MCF 10A (cell line): ENCODE measurements around the gene ATP12A. TPM values are rescaled to one million over a fixed set of nuclear protein-coding genes. Genes with fewer than 3 reads are reported as not detected.

Source experiments
- BruUV-seq: library from RNA; stranded (reverse); fragments of 400-500 nt; replicated peaks from 2 replicates; lab custom pipeline; 2021; lab: Mats Ljungman, UMichigan
- CTCF ChIA-PET: fragments of 300-600 bp; sonication (Branson Sonifier 250); formaldehyde crosslinking; extraction: SDS; loops from one replicate; lab custom pipeline; 2021; ENCODE audit warnings: antibody characterized with exemption, inconsistent platforms; lab: Yijun Ruan, JAX
- POLR2A ChIA-PET: fragments of 300-600, 350-650 bp; sonication (Branson Sonifier 250); formaldehyde crosslinking; extraction: SDS; loops from one replicate; lab custom pipeline; 2020; ENCODE audit warnings: antibody characterized with exemption, inconsistent platforms; lab: Yijun Ruan, JAX
- DNase-seq: peaks from one replicate; pipeline ENCODE4 v3.0.0-alpha.2; 2018; ENCODE audit not compliant: unreplicated experiment
- H3K27ac Mint-ChIP-seq: one replicate; pipeline ENCODE4 v1.8.0; 2022; ENCODE audit warnings: mild to moderate bottlenecking, low read depth, mixed read lengths; ENCODE audit not compliant: unreplicated experiment
- H3K27me3 Mint-ChIP-seq: one replicate; pipeline ENCODE4 v1.8.0; 2022; ENCODE audit warnings: mixed read lengths; ENCODE audit not compliant: insufficient read depth, unreplicated experiment
- H3K36me3 Mint-ChIP-seq: one replicate; pipeline ENCODE4 v1.8.0; 2022; ENCODE audit warnings: mild to moderate bottlenecking, moderate library complexity, mixed read lengths; ENCODE audit not compliant: insufficient read depth, unreplicated experiment
- H3K4me1 Mint-ChIP-seq: one replicate; pipeline ENCODE4 v1.8.0; 2022; ENCODE audit warnings: mixed read lengths; ENCODE audit not compliant: insufficient read depth, unreplicated experiment
- H3K4me3 Mint-ChIP-seq: one replicate; pipeline ENCODE4 v1.8.0; 2022; ENCODE audit warnings: mild to moderate bottlenecking, moderate library complexity, mixed read lengths; ENCODE audit not compliant: unreplicated experiment
- H3K9me3 Mint-ChIP-seq: one replicate; pipeline ENCODE4 v1.8.0; 2022; ENCODE audit warnings: mixed read lengths; ENCODE audit not compliant: unreplicated experiment
- CTCF ChIP-seq: fragments of 200-600 bp; IDR thresholded peaks from one replicate; pipeline ENCODE4 v1.8.0; 2022; ENCODE audit warnings: antibody characterized with exemption, mild to moderate bottlenecking; ENCODE audit not compliant: unreplicated experiment
- intact Hi-C: fragments of 100-400 bp; cut with micrococcal nuclease; formaldehyde crosslinking; loops from 2 replicates; pipeline ENCODE4 v1.14.1; 2022
- total RNA-seq: library from RNA; stranded (reverse); gene quantifications from 2 replicates; pipeline ENCODE4 v1.2.3, GENCODE V29; 2022

The ATP12A gene
- total RNA-seq, 1 experiment from 2014 or later, result not detected

- ChIA-PET POLR2A (no interaction called here), CTCF (interaction anchor here (1.0 to 1.6 kb wide), 2 partner anchors 21 to 52 kb away, joined by 3 to 4 read pairs; no protein-coding TSS in a partner anchor)
- Mint-ChIP-seq H3K27ac (no peak overlapping the region), H3K9me3 (peaks cover 9% of the 10 kb centered on the region), H3K4me1 (no peaks in the 10 kb centered on the region), H3K4me3 (no peak overlapping the region), H3K27me3 (no peaks in the 10 kb centered on the region), H3K36me3 (no peaks in the 10 kb centered on the region)
- DNase-seq, result no peak
- no peak for TF ChIP-seq CTCF
- intact Hi-C loops, result no loop called here
- no TSS peak for BruUV-seq
These were observed 54.7 kb downstream of the ATP12A start for GRCh38 chr13:24734950-24735349.

DNA sequence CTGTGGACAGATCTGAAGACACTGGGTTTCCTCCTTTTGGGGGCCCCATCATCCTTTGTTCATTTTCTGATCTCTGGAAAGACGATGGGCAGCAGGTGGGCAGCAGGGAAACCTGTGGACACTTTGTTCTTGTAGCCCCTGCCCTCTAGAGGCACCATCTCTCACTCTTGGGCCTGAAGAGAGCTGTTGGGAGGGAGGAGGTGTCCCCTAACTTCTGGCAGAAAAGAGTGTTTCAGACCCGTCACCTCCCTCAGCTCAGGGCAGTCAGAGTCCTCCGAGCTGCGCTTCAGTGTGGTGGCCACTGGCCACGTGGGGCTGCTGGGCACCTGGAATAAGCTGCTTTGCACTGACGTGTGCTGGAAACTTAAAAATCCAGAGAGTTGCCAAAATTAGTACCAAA is 56.8 kb downstream of the ATP12A start:
- Mint-ChIP-seq H3K36me3 (no peaks in the 10 kb centered on the region), H3K9me3 (no peaks in the 10 kb centered on the region), H3K27ac (no peak overlapping the region), H3K27me3 (no peaks in the 10 kb centered on the region), H3K4me3 (no peak overlapping the region), H3K4me1 (no peaks in the 10 kb centered on the region)
- TF ChIP-seq CTCF, result no peak
- no TSS peak for BruUV-seq
- DNase-seq, result no peak
- intact Hi-C loops, result no loop called here
- ChIA-PET CTCF (interaction anchor here (0.6 to 1.1 kb wide), 2 partner anchors 10 to 236 kb away, joined by 3 read pairs; no protein-coding TSS in a partner anchor), POLR2A (no interaction called here)

DNA sequence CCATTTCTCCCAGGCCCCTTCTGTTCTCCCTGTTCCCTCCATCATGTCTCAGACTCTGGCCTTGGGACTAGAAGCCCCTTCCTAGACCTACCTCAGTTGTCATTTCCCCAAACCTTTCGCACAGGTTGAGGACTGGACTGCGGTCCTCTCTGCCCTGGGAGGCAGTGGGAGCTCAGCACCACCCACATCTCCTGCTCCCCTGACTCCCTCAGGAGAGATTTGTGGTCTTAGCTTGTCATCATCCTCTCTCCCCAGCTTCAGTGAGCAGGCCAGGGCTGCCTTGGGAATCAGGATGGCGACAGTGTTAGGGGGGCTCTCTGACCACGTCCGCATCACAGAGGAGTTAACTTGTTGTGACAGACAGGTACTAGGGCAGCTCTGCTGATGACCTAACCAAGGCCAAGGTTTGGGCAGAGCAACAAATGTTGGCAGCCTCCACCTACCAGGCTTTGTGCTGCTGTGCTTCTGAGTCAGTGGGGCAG is 58.2 kb downstream of the ATP12A start:
- no peak overlapping the region for H3K27ac Mint-ChIP-seq
- no peak overlapping the region for H3K4me3 Mint-ChIP-seq
- CTCF ChIA-PET, result interaction anchor here (0.7 to 1.2 kb wide), 2 partner anchors 15 to 114 kb away, joined by 3 read pairs; no protein-coding TSS in a partner anchor
- H3K4me1 Mint-ChIP-seq, result no peaks in the 10 kb centered on the region
- no peak for TF ChIP-seq CTCF
- no peaks in the 10 kb centered on the region for H3K27me3 Mint-ChIP-seq
- intact Hi-C loops, result no loop called here
- POLR2A ChIA-PET, result no interaction called here
- DNase-seq, result no peak
- H3K9me3 Mint-ChIP-seq, result no peaks in the 10 kb centered on the region
- BruUV-seq, result no TSS peak
- H3K36me3 Mint-ChIP-seq, result no peaks in the 10 kb centered on the region

GRCh38 chr13:24740014-24740890 is 60.0 kb downstream of the ATP12A start:
- no peaks in the 10 kb centered on the region for H3K4me1 Mint-ChIP-seq
- H3K27me3 Mint-ChIP-seq, result peaks cover 7% of the 10 kb centered on the region
- DNase-seq, result no peak
- ChIA-PET POLR2A (interaction anchor here (0.8 kb wide), 1 partner anchor 118 kb away, joined by 3 read pairs; no protein-coding TSS in a partner anchor), CTCF (interaction anchor here (0.5 to 1.5 kb wide), 10 partner anchors 10 to 260 kb away, joined by 3 to 9 read pairs (median 3); no protein-coding TSS in a partner anchor)
- TF ChIP-seq CTCF, result no peak
- no peaks in the 10 kb centered on the region for H3K9me3 Mint-ChIP-seq
- intact Hi-C loops, result no loop called here
- no peak overlapping the region for H3K4me3 Mint-ChIP-seq
- no TSS peak for BruUV-seq
- no peak overlapping the region for H3K27ac Mint-ChIP-seq
- no peaks in the 10 kb centered on the region for H3K36me3 Mint-ChIP-seq
